ES-I3 (cell line): ENCODE measurements around the gene NPB.
A peak's percentile ranks its signal among the peaks of the same experiment; 100 is the strongest.

Experiments
- H3K36me3 ChIP-seq: 2 replicates; pipeline ENCODE4 v1.6.1; 2013; ENCODE audit warnings: mild to moderate bottlenecking, low read length, control low read depth, moderate library complexity; ENCODE audit not compliant: insufficient read depth
- H3K4me1 ChIP-seq: 2 replicates; pipeline ENCODE4 v1.6.1; 2013; ENCODE audit warnings: mild to moderate bottlenecking, control low read depth, low read length; ENCODE audit not compliant: insufficient read depth
- H3K9ac ChIP-seq: 2 replicates; pipeline ENCODE4 v1.6.1; 2013; ENCODE audit warnings: low read depth, mild to moderate bottlenecking, low read length, moderate library complexity
- H3K9me3 ChIP-seq: 2 replicates; pipeline ENCODE4 v1.6.1; 2013; ENCODE audit warnings: mild to moderate bottlenecking, low read length, moderate library complexity; ENCODE audit not compliant: control insufficient read depth, insufficient read depth

The NPB gene

DNA sequence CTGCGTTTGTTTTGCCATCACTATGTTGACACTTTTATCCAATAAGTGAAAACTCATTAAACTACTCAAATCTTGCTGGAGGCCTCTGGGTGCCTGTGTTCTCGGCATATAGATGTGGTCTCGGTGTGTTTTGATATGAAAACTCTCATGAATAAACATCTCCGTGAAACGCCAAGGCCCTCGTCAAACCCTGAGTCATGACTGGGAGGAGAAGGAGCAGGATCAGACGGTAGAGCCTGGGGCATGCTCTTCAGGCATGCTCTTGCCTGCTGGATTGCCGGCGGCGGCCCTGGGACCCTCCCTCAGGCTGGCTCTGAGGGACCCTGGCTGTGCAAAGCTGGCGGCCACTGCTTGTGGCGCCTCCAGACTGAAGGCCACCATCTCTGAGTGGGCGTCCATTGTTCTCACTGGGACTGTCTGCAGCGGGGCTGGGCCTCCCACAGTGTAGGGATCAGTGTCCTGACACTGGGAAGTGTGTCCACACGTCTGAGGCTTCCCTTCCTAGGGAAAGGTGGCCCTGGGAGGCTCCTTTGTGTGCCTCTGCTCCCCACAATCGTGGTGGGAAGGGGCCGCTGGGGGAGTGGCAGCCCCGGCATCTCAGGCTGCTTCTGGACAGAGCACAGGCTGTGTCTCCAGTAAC lies 1.7 kb upstream of the NPB start:
- no peak overlapping the region for H3K9ac ChIP-seq
- no peaks in the 10 kb centered on the region for H3K9me3 ChIP-seq
- H3K36me3 ChIP-seq: peaks cover 11% of the 10 kb centered on the region; the same call in 1 of the 2 replicates
- no peaks in the 10 kb centered on the region; the same call in 1 of the 2 replicates for H3K4me1 ChIP-seq

DNA sequence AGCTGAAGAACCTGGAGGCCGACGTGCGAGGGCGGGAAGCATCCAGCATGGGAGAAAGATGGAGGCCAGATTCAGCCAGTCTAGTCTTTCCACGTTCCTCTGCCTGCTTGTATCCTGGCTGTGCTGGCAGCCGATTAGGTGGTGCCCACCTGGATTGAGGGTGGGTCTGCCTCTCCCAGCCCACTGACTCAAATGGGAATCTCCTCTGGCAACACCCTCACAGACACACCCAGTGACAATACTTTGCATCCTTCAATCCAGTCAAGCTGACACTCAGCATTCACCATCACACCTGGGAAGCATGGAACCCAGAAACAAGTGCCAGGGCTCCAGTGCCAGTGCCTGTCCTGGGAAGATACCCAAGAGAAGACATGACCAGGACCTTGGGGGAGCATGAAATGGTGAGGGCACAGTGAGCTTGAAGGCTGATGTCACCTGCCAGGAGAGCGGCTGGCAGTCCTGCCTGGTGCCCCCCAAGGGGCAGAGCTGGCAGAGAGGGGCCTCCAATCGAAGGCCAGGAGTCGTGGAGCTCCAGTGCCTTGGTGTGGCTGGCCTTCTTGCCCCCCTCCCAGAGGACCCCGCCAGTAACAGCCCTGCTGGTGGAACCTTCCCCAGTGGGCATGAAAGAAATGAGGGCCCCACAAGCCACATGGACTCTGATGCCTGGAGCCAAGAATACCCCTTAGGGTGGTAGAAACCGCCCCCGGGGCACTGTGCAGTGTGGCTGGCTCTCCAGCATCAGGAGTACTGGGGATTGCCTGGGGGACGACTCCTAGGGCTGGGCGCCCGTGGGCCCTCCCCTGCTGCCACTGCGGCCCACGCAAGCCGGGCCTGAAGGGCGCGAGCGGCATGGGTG lies 643 bp upstream of the NPB start:
- H3K36me3 ChIP-seq: peaks cover 7% of the 10 kb centered on the region; the same call in 1 of the 2 replicates
- peak overlapping the region; percentile 42; the same call in 1 of the 2 replicates for H3K9ac ChIP-seq
- H3K9me3 ChIP-seq: no peaks in the 10 kb centered on the region
- H3K4me1 ChIP-seq: no peaks in the 10 kb centered on the region; the same call in 1 of the 2 replicates

DNA sequence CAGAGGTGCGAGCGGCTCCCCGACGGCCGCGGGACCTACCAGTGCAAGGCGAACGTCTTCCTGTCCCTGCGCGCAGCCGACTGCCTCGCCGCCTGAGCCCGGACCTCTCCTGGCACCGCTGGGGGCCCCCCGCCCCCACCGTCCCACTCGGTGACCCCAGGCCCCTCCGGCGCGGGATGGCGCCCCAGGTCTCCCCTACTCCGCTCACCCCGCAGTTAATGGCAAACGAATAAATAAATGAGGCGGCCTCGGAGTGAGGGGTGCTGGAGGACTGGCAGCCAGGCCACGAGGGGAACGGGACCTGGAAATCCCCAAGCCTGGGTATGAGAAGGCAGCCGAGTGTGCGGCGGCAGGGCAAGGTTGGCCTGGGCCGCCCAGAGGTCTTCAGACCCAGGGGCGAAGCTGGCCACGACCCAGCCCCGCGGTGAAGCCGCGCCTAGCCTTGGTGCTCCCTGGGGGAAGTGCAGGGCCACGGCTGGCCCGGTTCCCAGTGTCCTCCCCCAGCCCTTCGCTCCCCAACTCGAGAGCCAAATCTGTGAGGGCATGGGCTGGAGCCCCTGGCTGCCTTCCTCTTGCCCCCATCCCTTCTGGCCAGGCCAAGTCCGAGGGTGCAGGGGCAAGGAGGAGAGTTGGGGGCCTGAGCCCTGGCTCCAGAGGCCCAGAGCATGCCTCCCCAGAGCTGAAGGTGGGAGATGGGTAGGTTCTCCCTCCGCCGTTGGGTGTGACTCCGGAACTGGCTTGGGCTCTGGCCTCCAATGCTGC lies 796 bp downstream of the NPB start:
- no peaks in the 10 kb centered on the region; the same call in 1 of the 2 replicates for H3K4me1 ChIP-seq
- H3K9ac ChIP-seq: peak overlapping the region; percentile 42; the same call in 1 of the 2 replicates
- H3K36me3 ChIP-seq: 0 out of 2 replicates have a peak, but pooled peaks cover 3% of the 10 kb centered on the region
- H3K9me3 ChIP-seq: no peaks in the 10 kb centered on the region

DNA sequence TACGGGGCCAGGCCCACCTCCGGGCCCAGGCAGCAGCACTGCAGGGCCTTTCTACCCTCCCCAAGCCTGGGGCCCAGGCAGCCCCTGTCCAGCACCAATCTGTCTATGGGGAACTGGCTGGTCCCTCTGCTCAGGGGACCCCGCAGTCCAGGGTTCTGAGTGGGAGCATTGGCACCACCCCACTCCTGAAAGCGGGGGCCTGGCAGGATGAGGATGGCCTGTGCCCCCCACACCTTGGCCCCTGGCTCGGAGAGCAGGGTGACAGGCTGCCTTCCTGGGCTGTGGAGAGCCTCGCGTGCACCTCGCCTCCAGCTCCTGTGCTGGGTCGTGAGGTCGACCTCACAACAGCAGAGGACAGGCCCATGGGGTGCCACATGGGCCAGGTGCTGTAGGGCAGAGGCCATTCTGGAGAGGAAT lies 1.4 kb downstream of the NPB start:
- H3K9ac ChIP-seq: no peak overlapping the region
- no peaks in the 10 kb centered on the region; the same call in 1 of the 2 replicates for H3K4me1 ChIP-seq
- H3K9me3 ChIP-seq: no peaks in the 10 kb centered on the region
- H3K36me3 ChIP-seq: no peaks in the 10 kb centered on the region

DNA sequence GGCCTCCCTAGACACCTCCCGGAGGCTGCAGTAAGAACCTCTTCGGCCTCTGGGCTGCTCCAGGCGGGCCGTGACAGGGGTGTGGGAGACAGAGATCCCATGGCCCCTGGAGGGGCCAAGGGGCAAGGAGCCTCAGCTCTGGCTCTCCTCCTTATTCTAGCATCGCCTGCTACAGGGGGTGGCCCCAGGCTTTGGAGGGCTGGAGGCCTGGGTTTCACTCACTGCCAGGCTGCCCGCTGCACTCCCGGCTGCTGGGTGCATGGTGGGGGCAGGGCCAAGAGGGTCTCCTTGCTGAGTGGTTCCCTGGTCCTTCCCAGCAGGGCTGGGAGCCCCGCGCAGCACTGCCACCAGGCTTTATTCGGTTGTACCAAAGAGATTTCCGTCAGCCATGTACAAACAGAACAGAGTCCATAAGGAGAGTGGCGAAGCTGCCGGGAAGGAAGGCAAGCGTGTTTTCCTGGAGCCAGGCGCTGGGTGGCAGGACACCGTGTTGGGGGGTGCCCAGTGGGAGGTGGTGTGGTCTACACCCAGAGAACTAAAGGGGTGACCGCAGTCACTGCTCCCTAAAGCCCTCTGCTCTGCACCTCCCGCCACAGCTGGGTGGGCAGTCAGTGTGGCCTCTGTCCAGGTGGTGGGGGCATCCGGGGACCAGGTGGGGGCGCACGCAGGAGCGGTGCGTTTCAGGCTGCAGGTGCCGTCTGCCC lies 2.0 kb downstream of the NPB start:
- Histone ChIP-seq H3K9ac (no peak overlapping the region), H3K36me3 (no peaks in the 10 kb centered on the region), H3K4me1 (no peaks in the 10 kb centered on the region; the same call in 1 of the 2 replicates), H3K9me3 (no peaks in the 10 kb centered on the region)

DNA sequence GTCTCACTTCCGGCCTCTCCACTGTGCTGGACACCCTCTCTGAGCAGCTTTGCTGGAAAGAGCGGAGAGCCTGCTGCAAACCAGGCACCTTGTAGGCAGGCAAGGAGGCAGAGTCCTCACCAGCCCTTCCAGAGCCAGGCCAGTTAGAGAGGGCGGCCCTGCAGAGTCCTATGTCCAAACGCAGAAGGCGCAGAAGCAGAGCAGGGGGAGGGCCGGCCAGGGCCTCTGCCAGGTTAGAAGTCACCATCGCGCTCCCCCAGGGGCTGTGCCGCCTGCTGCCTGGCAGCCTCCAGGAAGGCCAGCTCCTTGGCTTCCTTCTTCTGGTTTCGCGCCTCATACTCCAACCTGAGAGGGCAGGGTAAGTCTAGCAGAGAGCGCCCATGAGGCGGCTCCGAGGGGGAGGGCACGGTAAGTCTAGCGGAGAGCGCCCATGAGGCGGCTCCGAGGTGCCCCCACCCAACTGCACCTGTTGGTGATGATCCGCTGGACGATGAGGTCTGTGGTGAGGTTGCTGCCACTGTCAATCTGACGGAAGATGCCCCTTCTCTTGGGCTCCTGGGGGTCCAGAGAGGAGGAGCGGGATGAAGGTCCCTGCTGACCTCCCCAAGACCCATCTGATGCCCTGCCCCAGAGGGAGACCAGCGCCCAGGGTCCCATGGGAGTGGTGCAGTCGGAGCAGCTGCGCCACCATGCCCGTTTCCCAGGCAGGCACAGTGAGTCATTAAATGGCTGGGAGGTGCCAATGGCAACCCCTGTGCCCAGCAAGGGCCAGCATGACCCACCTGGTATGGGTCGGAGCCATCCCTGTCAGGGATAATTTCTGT lies 2.8 kb downstream of the NPB start:
- H3K36me3 ChIP-seq: no peaks in the 10 kb centered on the region
- no peaks in the 10 kb centered on the region; the same call in 1 of the 2 replicates for H3K4me1 ChIP-seq
- no peaks in the 10 kb centered on the region for H3K9me3 ChIP-seq
- no peak overlapping the region for H3K9ac ChIP-seq

DNA sequence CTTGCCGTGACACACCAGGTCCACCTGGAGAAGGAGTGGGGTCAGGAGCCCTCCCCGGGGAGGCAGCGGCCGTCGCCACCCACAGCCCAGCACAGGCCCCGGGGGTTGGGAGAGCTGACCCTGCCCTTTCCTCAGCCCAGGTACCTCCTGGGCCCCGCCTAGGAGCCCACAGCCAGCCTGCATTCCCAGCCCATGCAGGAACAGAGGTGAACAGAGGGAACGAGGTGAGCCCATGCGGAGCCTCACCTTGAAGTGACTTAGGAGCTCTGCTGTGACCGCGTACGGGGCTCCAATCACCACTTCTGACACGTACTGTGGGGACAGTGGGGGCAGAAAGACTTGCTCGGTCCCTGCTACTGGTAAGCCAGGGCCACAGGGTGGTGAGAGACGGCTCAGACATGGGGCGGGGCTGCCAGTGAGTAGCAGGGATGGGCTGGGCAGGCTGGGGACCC lies 3.4 kb downstream of the NPB start:
- Histone ChIP-seq H3K36me3 (no peaks in the 10 kb centered on the region), H3K9ac (no peak overlapping the region), H3K4me1 (peaks cover 4% of the 10 kb centered on the region; the same call in 1 of the 2 replicates), H3K9me3 (no peaks in the 10 kb centered on the region)

DNA sequence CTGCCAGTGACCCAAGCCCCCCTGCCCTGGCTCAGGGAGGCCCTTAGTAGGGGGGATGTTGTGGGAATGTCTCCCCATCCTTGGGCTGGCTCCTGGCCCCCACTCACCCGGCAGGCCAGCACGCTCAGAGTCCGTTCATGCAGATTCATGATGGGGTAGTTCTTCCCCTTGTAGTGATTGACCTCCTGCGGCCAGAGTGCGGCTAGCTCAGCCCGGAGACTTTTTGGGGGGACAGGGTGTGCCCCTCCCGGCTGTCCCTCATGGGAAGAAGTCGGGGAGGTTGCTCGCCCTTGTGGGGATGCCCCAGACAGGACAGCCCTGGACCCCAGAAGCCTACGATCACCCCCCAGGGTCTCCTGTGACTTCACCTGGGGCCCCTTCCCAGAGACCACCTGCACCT lies 4.0 kb downstream of the NPB start:
- H3K36me3 ChIP-seq: no peaks in the 10 kb centered on the region
- H3K9ac ChIP-seq: no peak overlapping the region
- peaks cover 4% of the 10 kb centered on the region; the same call in 1 of the 2 replicates for H3K4me1 ChIP-seq
- no peaks in the 10 kb centered on the region for H3K9me3 ChIP-seq

DNA sequence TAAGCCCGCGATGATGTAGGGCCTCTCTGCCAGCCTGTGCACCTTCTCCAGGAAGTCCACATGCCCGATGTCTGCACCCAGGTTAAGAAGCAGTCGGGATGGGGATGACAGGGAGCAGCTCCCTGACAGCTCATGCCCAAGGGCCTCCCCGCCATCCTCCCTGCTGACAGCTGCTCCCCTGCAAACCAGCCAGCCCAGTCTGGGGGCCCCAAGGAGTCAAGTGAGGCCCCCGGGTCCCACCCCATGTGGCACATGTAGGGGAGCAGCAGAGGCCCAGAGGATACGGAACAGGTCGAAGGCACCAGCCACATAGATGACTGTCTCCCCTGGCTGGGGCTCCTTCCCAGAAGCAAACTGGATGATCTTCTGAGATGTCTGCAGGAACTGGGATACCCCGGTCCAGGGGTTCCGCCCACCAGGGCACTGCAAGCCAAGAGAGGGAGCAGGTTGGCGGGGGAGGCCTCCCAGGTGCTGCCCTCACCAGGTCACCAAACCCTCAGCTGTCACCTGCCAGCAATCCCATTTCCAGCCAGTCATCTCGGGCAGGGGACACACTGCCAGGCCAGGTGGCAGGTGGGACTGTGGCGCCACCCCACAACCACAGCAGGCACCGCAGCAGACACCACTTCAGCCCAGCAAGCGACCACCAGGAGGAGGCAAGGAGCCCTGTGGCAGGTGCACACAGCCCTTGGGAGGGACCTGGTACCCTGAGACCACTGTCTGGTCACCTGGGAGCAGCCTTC lies 4.6 kb downstream of the NPB start:
- peaks cover 4% of the 10 kb centered on the region; the same call in 1 of the 2 replicates for H3K4me1 ChIP-seq
- H3K9ac ChIP-seq: no peak overlapping the region
- H3K36me3 ChIP-seq: no peaks in the 10 kb centered on the region

DNA sequence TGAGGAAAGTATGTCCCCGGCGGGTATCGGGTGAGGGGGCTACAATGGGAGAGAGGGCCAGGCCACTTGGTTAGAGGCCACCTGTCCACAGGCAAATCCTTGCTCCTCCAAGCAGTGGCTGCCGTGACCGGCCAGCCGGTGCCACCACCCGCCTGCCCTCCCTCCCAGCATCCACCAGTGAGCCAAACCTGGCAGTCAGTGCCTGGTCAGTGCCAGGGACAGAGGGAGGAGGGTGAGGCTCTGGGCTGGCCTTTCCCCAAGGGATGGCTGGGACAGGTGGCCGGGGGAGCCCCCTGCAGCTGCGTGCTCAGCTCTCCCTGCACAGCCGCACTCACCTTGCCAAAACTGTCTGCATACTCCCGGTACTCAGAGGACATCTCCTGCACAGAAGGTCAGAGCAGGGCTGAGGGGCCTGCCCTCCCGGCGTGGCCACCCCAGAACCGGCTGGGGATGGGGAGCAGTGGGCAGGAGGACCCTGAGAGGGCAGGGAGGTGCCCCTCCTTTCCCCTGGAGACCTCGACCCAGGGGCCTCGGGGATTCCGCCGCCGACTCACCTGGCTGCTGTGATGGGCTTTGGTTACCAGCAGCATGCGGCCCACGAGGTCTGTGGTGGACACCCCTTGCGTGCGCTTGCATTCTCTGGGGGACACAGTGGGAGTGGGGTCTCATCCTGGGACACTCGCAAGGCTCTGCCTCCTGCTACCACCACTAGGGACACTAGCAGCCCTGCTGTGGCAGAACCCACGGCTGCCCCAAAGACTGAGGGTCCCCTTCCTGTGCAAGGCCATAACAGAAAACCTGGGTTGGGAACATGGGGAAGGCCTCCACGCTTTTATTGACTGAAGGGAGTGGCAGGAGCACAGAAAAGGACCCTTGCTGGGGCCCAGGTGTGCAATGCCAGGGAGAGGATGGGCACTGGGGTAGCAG lies 5.4 kb downstream of the NPB start:
- Histone ChIP-seq H3K36me3 (no peaks in the 10 kb centered on the region), H3K9ac (no peak overlapping the region), H3K4me1 (peaks cover 4% of the 10 kb centered on the region; the same call in 1 of the 2 replicates), H3K9me3 (no peaks in the 10 kb centered on the region)

More for the DNA sequence above, 4.6 kb downstream of the NPB start:
- H3K9me3 ChIP-seq: no peaks in the 10 kb centered on the region

DNA sequence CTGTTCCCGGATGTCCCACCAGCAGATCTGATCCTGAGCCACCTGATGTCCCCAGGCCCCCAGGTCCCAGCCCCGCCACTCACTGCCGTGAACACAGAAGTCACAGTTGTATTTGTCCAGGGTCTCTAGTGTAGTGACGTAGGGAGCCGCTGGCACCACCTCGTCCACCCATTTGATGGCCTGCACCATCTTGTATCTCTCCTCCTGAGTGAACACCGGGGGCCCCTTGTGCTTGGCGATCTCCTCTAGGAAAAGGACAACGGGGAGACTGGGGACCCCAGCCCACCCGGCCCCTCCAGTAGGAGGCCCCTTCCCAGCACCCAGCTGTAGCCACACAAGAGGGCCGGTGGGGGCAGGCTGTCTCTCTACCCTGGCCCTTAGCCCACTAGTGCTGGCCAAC lies 6.8 kb downstream of the NPB start:
- Histone ChIP-seq H3K9me3 (no peaks in the 10 kb centered on the region), H3K4me1 (peaks cover 4% of the 10 kb centered on the region; the same call in 1 of the 2 replicates), H3K36me3 (no peaks in the 10 kb centered on the region), H3K9ac (no peak overlapping the region)

DNA sequence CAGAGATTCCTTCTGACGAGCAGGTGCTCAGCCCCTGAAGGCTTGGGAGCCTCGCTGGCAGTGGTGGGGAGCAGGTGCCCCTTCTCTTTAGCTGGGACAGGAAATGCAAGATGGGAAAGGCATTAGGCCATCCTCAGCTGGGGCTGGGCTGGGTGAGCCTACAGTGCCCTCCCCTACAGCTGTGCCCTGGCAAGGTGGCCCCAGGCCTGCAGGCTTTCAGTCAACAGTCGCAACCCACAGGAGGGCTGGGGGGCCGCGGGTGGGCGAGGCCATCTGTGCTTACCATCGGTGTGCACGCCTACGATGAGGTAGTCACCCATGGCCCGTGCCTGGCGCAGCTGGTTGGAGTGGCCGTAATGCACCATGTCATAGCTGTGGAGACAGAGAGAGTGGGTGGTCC lies 7.2 kb downstream of the NPB start:
- H3K4me1 ChIP-seq: peaks cover 4% of the 10 kb centered on the region; the same call in 1 of the 2 replicates
- H3K36me3 ChIP-seq: no peaks in the 10 kb centered on the region
- no peak overlapping the region for H3K9ac ChIP-seq
- H3K9me3 ChIP-seq: no peaks in the 10 kb centered on the region
